Activated T-helper 1 cell treated with anti-CD3 and anti-CD28 coated beads, Interleukin-12 subunit alpha, Interleukin-12 subunit beta, Interleukin-2, Interleukin-4 antibody, amounts not matched to agents 30 ng/mL and 10 ng/mL and 1 ng/mL, durations not matched to agents 14 hours and 24 hours and 36 hours (primary cell): ENCODE results near the gene G6PC2. TPM values are rescaled to one million over a fixed set of nuclear protein-coding genes. Genes with fewer than 3 reads are reported as not detected.

Experiments
- DNase-seq: peaks from one replicate; pipeline ENCODE4 v3.0.0; 2021; ENCODE audit warnings: low spot score
- H3K27ac Mint-ChIP-seq: one replicate; pipeline ENCODE4 v1.8.0; 2021; ENCODE audit warnings: mild to moderate bottlenecking, mixed read lengths
- H3K27me3 Mint-ChIP-seq: one replicate; pipeline ENCODE4 v1.8.0; 2022; ENCODE audit warnings: mild to moderate bottlenecking, moderate library complexity, mixed read lengths; ENCODE audit not compliant: insufficient read depth
- H3K36me3 Mint-ChIP-seq: one replicate; pipeline ENCODE4 v1.8.0; 2021; ENCODE audit warnings: low read depth, mixed read lengths
- H3K4me1 Mint-ChIP-seq: one replicate; pipeline ENCODE4 v1.8.0; 2021; ENCODE audit warnings: low read depth, mixed read lengths
- H3K4me3 Mint-ChIP-seq: one replicate; pipeline ENCODE4 v1.8.0; 2021; ENCODE audit warnings: mild to moderate bottlenecking, moderate library complexity, mixed read lengths
- H3K9me3 Mint-ChIP-seq: one replicate; pipeline ENCODE4 v1.8.0; 2021; ENCODE audit warnings: mixed read lengths
- intact Hi-C: fragments of 100-400 bp; cut with micrococcal nuclease; formaldehyde crosslinking; loops from one replicate; pipeline ENCODE4 v1.15.1; 2024
- total RNA-seq: library from RNA; stranded (reverse); gene quantifications from 2 replicates; pipeline ENCODE4 v1.2.3, GENCODE V29; 2022

Gene G6PC2
- total RNA-seq, 1 donor from 2014 or later: not detected

- Mint-ChIP-seq H3K27me3 (peaks cover 20% of the 10 kb centered on the region), H3K4me1 (peaks cover 36% of the 10 kb centered on the region), H3K9me3 (no peaks in the 10 kb centered on the region), H3K4me3 (peak overlapping the region; percentile 98), H3K36me3 (peaks cover 19% of the 10 kb centered on the region), H3K27ac (peak overlapping the region; percentile 92)
- no peak for DNase-seq
- intact Hi-C loops: loop anchor here (1.0 to 10.0 kb wide), 4 partner anchors 457 to 935 kb away; partner anchors contain the start of genes METTL5 and UBR3
Observed at GRCh38 chr2:168889635-168890005, 11.5 kb upstream of the G6PC2 start.

- Mint-ChIP-seq H3K4me3 (peak within 1 kb of the TSS; percentile 98), H3K27ac (peak within 1 kb of the TSS; percentile 92), H3K9me3 (no peaks in the 10 kb centered on the region), H3K4me1 (peaks cover 32% of the 10 kb centered on the region), H3K27me3 (peaks cover 21% of the 10 kb centered on the region), H3K36me3 (peaks cover 15% of the 10 kb centered on the region)
- intact Hi-C loops: loop anchor here (1.0 to 10.0 kb wide), 4 partner anchors 457 to 935 kb away; partner anchors contain the start of genes METTL5 and UBR3
- peak; percentile 87 for DNase-seq
Observed at GRCh38 chr2:168890006-168890782, 10.9 kb upstream of the G6PC2 start, which contains the start of gene SPC25. Gene SPC25 (minus strand): TSS chr2:168890430. CDS start chr2:168889519, 911 bp downstream.

GRCh38 chr2:168892327-168892726 lies 8.8 kb upstream of the G6PC2 start:
- Mint-ChIP-seq H3K4me1 (peaks cover 26% of the 10 kb centered on the region), H3K9me3 (no peaks in the 10 kb centered on the region), H3K4me3 (no peak overlapping the region), H3K27me3 (peaks cover 27% of the 10 kb centered on the region), H3K36me3 (peaks cover 5% of the 10 kb centered on the region), H3K27ac (no peak overlapping the region)
- DNase-seq: no peak
- intact Hi-C loops: loop anchor here (10.0 kb wide), 2 partner anchors 698 to 932 kb away; partner anchors contain the start of genes METTL5 and UBR3

GRCh38 chr2:168894101-168894500 lies 7.0 kb upstream of the G6PC2 start:
- Mint-ChIP-seq H3K4me3 (no peak overlapping the region), H3K9me3 (no peaks in the 10 kb centered on the region), H3K36me3 (no peaks in the 10 kb centered on the region), H3K27me3 (peaks cover 32% of the 10 kb centered on the region), H3K27ac (no peak overlapping the region), H3K4me1 (peaks cover 17% of the 10 kb centered on the region)
- intact Hi-C loops: loop anchor here (10.0 kb wide), 2 partner anchors 699 to 931 kb away; partner anchors contain the start of genes METTL5 and UBR3
- no peak for DNase-seq

DNA sequence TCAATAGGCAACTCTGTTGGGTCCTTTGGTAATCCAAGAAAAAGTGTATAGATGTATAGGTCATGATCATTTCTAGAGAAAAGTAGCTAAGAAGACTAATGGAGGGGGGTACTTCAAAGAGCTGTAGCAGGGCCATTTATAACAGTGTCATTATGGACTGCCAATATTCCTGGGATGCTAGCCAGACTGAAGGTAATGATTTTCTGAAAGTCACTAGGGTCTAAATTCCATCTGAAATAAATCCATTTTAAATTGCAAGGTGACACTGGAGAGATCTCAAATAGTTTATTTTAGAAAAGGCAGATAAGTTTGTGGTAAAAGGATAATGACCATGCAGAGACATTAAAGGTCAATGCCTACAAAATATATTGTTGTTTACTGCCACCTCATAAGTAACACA lies 6.4 kb upstream of the G6PC2 start:
- H3K36me3 Mint-ChIP-seq: no peaks in the 10 kb centered on the region
- no peak overlapping the region for H3K4me3 Mint-ChIP-seq
- peaks cover 34% of the 10 kb centered on the region for H3K27me3 Mint-ChIP-seq
- peaks cover 11% of the 10 kb centered on the region for H3K4me1 Mint-ChIP-seq
- DNase-seq: no peak
- intact Hi-C loops: loop anchor here (10.0 kb wide), 2 partner anchors 700 to 930 kb away; partner anchors contain the start of genes METTL5 and UBR3
- H3K27ac Mint-ChIP-seq: no peak overlapping the region
- H3K9me3 Mint-ChIP-seq: no peaks in the 10 kb centered on the region

- peaks cover 1% of the 10 kb centered on the region for H3K4me1 Mint-ChIP-seq
- DNase-seq: no peak
- H3K27ac Mint-ChIP-seq: no peak overlapping the region
- H3K27me3 Mint-ChIP-seq: peaks cover 37% of the 10 kb centered on the region
- intact Hi-C loops: loop anchor here (10.0 kb wide), 2 partner anchors 701 to 929 kb away; partner anchors contain the start of genes METTL5 and UBR3
- H3K36me3 Mint-ChIP-seq: no peaks in the 10 kb centered on the region
- H3K9me3 Mint-ChIP-seq: no peaks in the 10 kb centered on the region
- H3K4me3 Mint-ChIP-seq: no peak overlapping the region
Observed at GRCh38 chr2:168895771-168896170, 5.3 kb upstream of the G6PC2 start.

- Mint-ChIP-seq H3K4me1 (no peaks in the 10 kb centered on the region), H3K27ac (no peak overlapping the region), H3K36me3 (no peaks in the 10 kb centered on the region), H3K9me3 (no peaks in the 10 kb centered on the region), H3K4me3 (no peak overlapping the region), H3K27me3 (peaks cover 35% of the 10 kb centered on the region)
- intact Hi-C loops: loop anchor here (10.0 kb wide), 2 partner anchors 702 to 928 kb away; partner anchors contain the start of genes METTL5 and UBR3
- DNase-seq: no peak
Observed at GRCh38 chr2:168896783-168897182, 4.3 kb upstream of the G6PC2 start.

DNA sequence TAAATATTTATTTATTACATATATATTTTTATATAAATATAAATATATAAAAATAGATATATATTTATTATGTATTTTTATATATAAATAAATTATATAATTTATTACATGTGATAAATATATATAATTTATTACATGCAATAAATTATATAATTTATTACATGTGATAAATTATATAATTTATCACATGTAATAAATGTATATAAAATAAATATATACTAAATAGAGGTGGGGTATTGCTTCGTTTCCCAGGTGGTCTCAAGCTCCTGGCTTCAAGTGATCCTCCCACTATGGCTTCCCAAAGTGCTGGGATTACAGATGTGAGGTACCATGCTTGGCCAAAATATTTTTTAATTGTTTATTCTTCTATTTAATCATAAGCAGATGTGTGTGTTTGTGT lies 3.6 kb upstream of the G6PC2 start:
- H3K4me3 Mint-ChIP-seq: no peak overlapping the region
- H3K36me3 Mint-ChIP-seq: no peaks in the 10 kb centered on the region
- H3K4me1 Mint-ChIP-seq: no peaks in the 10 kb centered on the region
- peaks cover 31% of the 10 kb centered on the region for H3K27me3 Mint-ChIP-seq
- DNase-seq: no peak
- H3K9me3 Mint-ChIP-seq: no peaks in the 10 kb centered on the region
- no peak overlapping the region for H3K27ac Mint-ChIP-seq
- intact Hi-C loops: loop anchor here (10.0 kb wide), 2 partner anchors 703 to 927 kb away; partner anchors contain the start of genes METTL5 and UBR3

DNA sequence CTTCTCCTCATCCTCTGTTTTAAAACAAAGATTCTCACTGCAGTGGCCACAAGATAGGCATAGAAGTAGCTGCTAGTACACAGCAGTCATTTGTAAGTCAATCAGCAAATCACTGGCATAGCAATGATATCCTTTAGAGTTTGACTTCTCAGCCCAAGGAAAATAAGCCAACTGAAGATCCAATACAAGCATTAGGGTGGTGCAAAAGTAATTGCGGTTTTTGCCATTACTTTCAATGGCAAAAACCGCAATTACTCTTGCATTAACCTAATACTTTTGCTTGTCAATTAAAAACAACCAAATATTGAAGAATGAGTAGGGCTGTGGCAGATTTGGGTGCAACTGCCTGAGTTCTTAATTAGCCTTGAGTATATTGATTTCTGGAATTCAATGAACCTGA lies 2.8 kb downstream of the G6PC2 start:
- no peak for DNase-seq
- Mint-ChIP-seq H3K27me3 (peaks cover 31% of the 10 kb centered on the region), H3K9me3 (no peaks in the 10 kb centered on the region), H3K27ac (no peak overlapping the region), H3K36me3 (no peaks in the 10 kb centered on the region), H3K4me1 (no peaks in the 10 kb centered on the region), H3K4me3 (no peak overlapping the region)
- intact Hi-C loops: no loop called here

DNA sequence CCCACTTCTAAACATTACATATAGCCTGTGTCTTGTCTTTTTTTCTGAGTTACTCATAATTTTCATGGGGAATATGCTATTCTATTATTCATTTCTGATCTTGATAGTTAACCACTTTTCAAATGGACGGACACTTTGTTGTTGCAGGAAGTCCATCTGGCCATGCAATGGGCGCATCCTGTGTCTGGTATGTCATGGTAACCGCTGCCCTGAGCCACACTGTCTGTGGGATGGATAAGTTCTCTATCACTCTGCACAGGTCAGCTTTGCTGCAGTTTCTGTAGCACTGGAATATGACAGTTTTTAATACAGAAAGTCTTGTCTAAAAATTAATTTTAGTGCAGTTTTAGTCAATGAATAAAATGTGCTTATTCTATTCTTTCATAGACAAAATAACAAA lies 3.3 kb downstream of the G6PC2 start:
- no peak for DNase-seq
- Mint-ChIP-seq H3K36me3 (no peaks in the 10 kb centered on the region), H3K27me3 (peaks cover 27% of the 10 kb centered on the region), H3K4me3 (no peak overlapping the region), H3K9me3 (no peaks in the 10 kb centered on the region), H3K27ac (no peak overlapping the region), H3K4me1 (no peaks in the 10 kb centered on the region)
- intact Hi-C loops: no loop called here

DNA sequence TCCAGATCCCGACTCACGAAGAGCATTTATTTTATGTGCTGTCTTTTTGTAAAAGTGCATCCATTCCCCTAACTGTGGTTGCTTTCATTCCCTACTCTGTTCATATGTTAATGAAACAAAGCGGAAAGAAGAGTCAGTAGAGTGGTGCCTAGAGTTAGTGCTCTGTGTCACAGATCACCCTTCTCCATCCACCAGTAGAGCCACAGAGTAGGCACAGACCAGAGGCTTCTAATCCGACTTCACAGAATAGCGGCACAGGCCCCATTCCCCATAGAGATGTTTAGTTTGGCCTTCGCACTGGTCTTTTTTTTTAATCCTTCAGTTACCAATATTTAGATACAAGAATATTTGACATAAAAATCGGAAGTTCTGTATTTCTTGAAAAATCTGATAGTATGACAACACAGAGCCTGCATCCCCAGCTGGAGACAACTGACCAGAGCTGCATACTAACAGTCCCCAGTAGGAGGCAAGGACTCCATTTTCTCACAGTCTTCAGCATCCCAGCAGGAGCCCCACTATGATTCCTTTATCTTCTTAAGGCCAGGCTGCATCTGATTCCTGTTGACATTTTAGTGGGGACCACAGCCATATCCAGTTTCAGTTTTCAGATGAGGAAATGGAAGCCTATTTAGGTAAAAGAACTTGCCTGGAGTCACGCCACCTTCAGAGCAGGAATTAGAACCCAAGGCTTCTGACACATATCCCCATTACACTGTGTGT lies 7.0 kb downstream of the G6PC2 start:
- intact Hi-C loops: no loop called here
- peaks cover 39% of the 10 kb centered on the region for H3K27me3 Mint-ChIP-seq

GRCh38 chr2:168910330-168910729 lies 9.2 kb downstream of the G6PC2 start:
- peaks cover 4% of the 10 kb centered on the region for H3K4me1 Mint-ChIP-seq
- H3K9me3 Mint-ChIP-seq: no peaks in the 10 kb centered on the region
- no peak overlapping the region for H3K27ac Mint-ChIP-seq
- no peak overlapping the region for H3K4me3 Mint-ChIP-seq
- H3K27me3 Mint-ChIP-seq: peaks cover 39% of the 10 kb centered on the region
- no peak for DNase-seq
- peaks cover 3% of the 10 kb centered on the region for H3K36me3 Mint-ChIP-seq
- intact Hi-C loops: no loop called here

More for the DNA sequence above, 7.0 kb downstream of the G6PC2 start:
- peaks cover 4% of the 10 kb centered on the region for H3K4me1 Mint-ChIP-seq
- H3K9me3 Mint-ChIP-seq: no peaks in the 10 kb centered on the region
- H3K36me3 Mint-ChIP-seq: no peaks in the 10 kb centered on the region
- H3K27ac Mint-ChIP-seq: no peak overlapping the region
- DNase-seq: no peak
- H3K4me3 Mint-ChIP-seq: no peak overlapping the region

- Mint-ChIP-seq H3K36me3 (peaks cover 3% of the 10 kb centered on the region), H3K4me1 (peaks cover 15% of the 10 kb centered on the region), H3K9me3 (no peaks in the 10 kb centered on the region), H3K4me3 (no peak overlapping the region), H3K27me3 (peaks cover 30% of the 10 kb centered on the region), H3K27ac (no peak overlapping the region)
- DNase-seq: no peak
- intact Hi-C loops: no loop called here
Observed at GRCh38 chr2:168912466-168912865, 11.4 kb downstream of the G6PC2 start.
